ENCODE data around the gene CDC42BPA.

CDC42BPA gene

GRCh38 chr1:227323967-227324268 lies 5.6 kb upstream of the CDC42BPA start:
- Histone ChIP-seq H3K36me3 (ENCODE audit: insufficient read depth, low read length) (no peaks in the 10 kb centered on the region), H3K4me3 (no peak overlapping the region), H3K9ac (ENCODE audit: insufficient read length) (no peak overlapping the region), H3K27ac (no peak overlapping the region), H3K9me3 (ENCODE audit: low read depth, low read length) (no peaks in the 10 kb centered on the region)
- DNase-seq (ENCODE audit: low read depth, low spot score), result no peak
- TF ChIP-seq POLR2AphosphoS5 (IDR thresholded peaks at IDR 0.05; ENCODE audit: borderline replicate concordance, low read depth, low read length), result no peak
- no peak for TF ChIP-seq EZH2 (IDR thresholded peaks at IDR 0.05)
- TF ChIP-seq FOXP2 (optimal IDR thresholded peaks at IDR 0.05; ENCODE audit: control extremely low read depth, extremely low read length, insufficient read depth), result no peak

GRCh38 chr1:227323171-227323966 lies 5.1 kb upstream of the CDC42BPA start:
- Histone ChIP-seq H3K9me3 (ENCODE audit: low read depth, low read length) (no peaks in the 10 kb centered on the region), H3K9ac (ENCODE audit: insufficient read length) (no peak overlapping the region), H3K36me3 (ENCODE audit: insufficient read depth, low read length) (no peaks in the 10 kb centered on the region), H3K27ac (no peak overlapping the region), H3K4me3 (no peak overlapping the region)
- DNase-seq (ENCODE audit: low read depth, low spot score), result no peak
- no peak for TF ChIP-seq POLR2AphosphoS5 (IDR thresholded peaks at IDR 0.05; ENCODE audit: borderline replicate concordance, low read depth, low read length)
- no peak for TF ChIP-seq EZH2 (IDR thresholded peaks at IDR 0.05)
- no peak for TF ChIP-seq FOXP2 (optimal IDR thresholded peaks at IDR 0.05; ENCODE audit: control extremely low read depth, extremely low read length, insufficient read depth)

- Histone ChIP-seq H3K4me3 (no peak overlapping the region), H3K27ac (no peak overlapping the region), H3K9ac (ENCODE audit: insufficient read length) (no peak overlapping the region), H3K36me3 (ENCODE audit: insufficient read depth, low read length) (no peaks in the 10 kb centered on the region), H3K9me3 (ENCODE audit: low read depth, low read length) (no peaks in the 10 kb centered on the region)
- no peak for TF ChIP-seq EZH2 (IDR thresholded peaks at IDR 0.05)
- no peak for TF ChIP-seq POLR2AphosphoS5 (IDR thresholded peaks at IDR 0.05; ENCODE audit: borderline replicate concordance, low read depth, low read length)
- TF ChIP-seq FOXP2 (optimal IDR thresholded peaks at IDR 0.05; ENCODE audit: control extremely low read depth, extremely low read length, insufficient read depth), result no peak
- no peak for DNase-seq (ENCODE audit: low read depth, low spot score)
Observed at GRCh38 chr1:227322376-227322775, 4.1 kb upstream of the CDC42BPA start.

- TF ChIP-seq FOXP2 (optimal IDR thresholded peaks at IDR 0.05; ENCODE audit: control extremely low read depth, extremely low read length, insufficient read depth) (no peak), POLR2AphosphoS5 (IDR thresholded peaks at IDR 0.05; ENCODE audit: borderline replicate concordance, low read depth, low read length) (no peak), EZH2 (IDR thresholded peaks at IDR 0.05) (no peak)
- Histone ChIP-seq H3K4me3 (no peak overlapping the region), H3K9ac (ENCODE audit: insufficient read length) (no peak overlapping the region), H3K9me3 (ENCODE audit: low read depth, low read length) (no peaks in the 10 kb centered on the region), H3K27ac (no peak overlapping the region; the same call in 1 of the 2 replicates), H3K36me3 (ENCODE audit: insufficient read depth, low read length) (no peaks in the 10 kb centered on the region)
- DNase-seq (ENCODE audit: low read depth, low spot score), result no peak
Observed at GRCh38 chr1:227321035-227321434, 2.7 kb upstream of the CDC42BPA start.

GRCh38 chr1:227320476-227320875 lies 2.2 kb upstream of the CDC42BPA start:
- TF ChIP-seq EZH2 (IDR thresholded peaks at IDR 0.05) (no peak), POLR2AphosphoS5 (IDR thresholded peaks at IDR 0.05; ENCODE audit: borderline replicate concordance, low read depth, low read length) (no peak), FOXP2 (optimal IDR thresholded peaks at IDR 0.05; ENCODE audit: control extremely low read depth, extremely low read length, insufficient read depth) (no peak)
- Histone ChIP-seq H3K27ac (no peak overlapping the region; the same call in 1 of the 2 replicates), H3K9ac (ENCODE audit: insufficient read length) (peak overlapping the region; percentile 9), H3K4me3 (no peak overlapping the region), H3K36me3 (ENCODE audit: insufficient read depth, low read length) (no peaks in the 10 kb centered on the region), H3K9me3 (ENCODE audit: low read depth, low read length) (no peaks in the 10 kb centered on the region)
- no peak for DNase-seq (ENCODE audit: low read depth, low spot score)

- Histone ChIP-seq H3K9ac (ENCODE audit: insufficient read length) (peak overlapping the region; percentile 90), H3K27ac (no peak overlapping the region; the same call in 1 of the 2 replicates), H3K4me3 (peak overlapping the region; percentile 79), H3K9me3 (ENCODE audit: low read depth, low read length) (no peaks in the 10 kb centered on the region), H3K36me3 (ENCODE audit: insufficient read depth, low read length) (no peaks in the 10 kb centered on the region)
- no peak for DNase-seq (ENCODE audit: low read depth, low spot score)
- TF ChIP-seq POLR2AphosphoS5 (IDR thresholded peaks at IDR 0.05; ENCODE audit: borderline replicate concordance, low read depth, low read length), result peak; percentile 57
- no peak for TF ChIP-seq EZH2 (IDR thresholded peaks at IDR 0.05)
Observed at GRCh38 chr1:227318853-227319607, 738 bp upstream of the CDC42BPA start.

GRCh38 chr1:227317523-227318015 lies 723 bp downstream of the CDC42BPA start:
- Histone ChIP-seq H3K36me3 (ENCODE audit: insufficient read depth, low read length) (peaks cover 7% of the 10 kb centered on the region; the same call in 1 of the 2 replicates), H3K9ac (ENCODE audit: insufficient read length) (peak overlapping the region; percentile 90), H3K27ac (peak overlapping the region; percentile 91), H3K9me3 (ENCODE audit: low read depth, low read length) (no peaks in the 10 kb centered on the region), H3K4me3 (peak overlapping the region; percentile 79)
- DNase-seq (ENCODE audit: low read depth, low spot score), result peak; percentile 57
- TF ChIP-seq POLR2AphosphoS5 (IDR thresholded peaks at IDR 0.05; ENCODE audit: borderline replicate concordance, low read depth, low read length) (peak; percentile 27; the same call in 1 of the 2 replicates), FOXP2 (optimal IDR thresholded peaks at IDR 0.05; ENCODE audit: control extremely low read depth, extremely low read length, insufficient read depth) (no peak), EZH2 (IDR thresholded peaks at IDR 0.05) (no peak)

- no peak for TF ChIP-seq FOXP2 (optimal IDR thresholded peaks at IDR 0.05; ENCODE audit: control extremely low read depth, extremely low read length, insufficient read depth)
- no peak for TF ChIP-seq POLR2AphosphoS5 (IDR thresholded peaks at IDR 0.05; ENCODE audit: borderline replicate concordance, low read depth, low read length)
- no peak for TF ChIP-seq EZH2 (IDR thresholded peaks at IDR 0.05)
- H3K9me3 ChIP-seq (ENCODE audit: low read depth, low read length), result no peaks in the 10 kb centered on the region
- peak overlapping the region; percentile 90 for H3K9ac ChIP-seq (ENCODE audit: insufficient read length)
- peak overlapping the region; percentile 78 for H3K27ac ChIP-seq
- peak overlapping the region; percentile 79 for H3K4me3 ChIP-seq
- H3K36me3 ChIP-seq (ENCODE audit: insufficient read depth, low read length), result peaks cover 10% of the 10 kb centered on the region; the same call in 1 of the 2 replicates
- DNase-seq (ENCODE audit: low read depth, low spot score), result no peak
Observed at GRCh38 chr1:227317011-227317451, 1.3 kb downstream of the CDC42BPA start.

Measured in SK-N-MC (cell line).